DOHH2 (cell line): ENCODE results near the gene CBY3.
"Not testable (repeated sequence)": the region's sequence is repeated elsewhere in the genome, so short reads cannot be mapped to it uniquely, and the experiment has no call there.

Source experiments
- H3F3A ChIP-seq: fragments of 200-600 bp; sonication (generic), shearing (Covaris generic); 2 replicates; pipeline ENCODE4 v1.6.0; 2016; ENCODE audit warnings: antibody characterized with exemption, mild to moderate bottlenecking; ENCODE audit not compliant: control insufficient read depth, insufficient read depth
- H3K27ac ChIP-seq: fragments of 200-600 bp; sonication (generic); 2 replicates; pipeline ENCODE4 v1.5.1; 2014; ENCODE audit warnings: low read depth, mild to moderate bottlenecking, low read length, moderate library complexity
- H3K27me3 ChIP-seq: fragments of 200-600 bp; sonication (generic); 2 replicates; pipeline ENCODE4 v1.6.1; 2014; ENCODE audit warnings: mild to moderate bottlenecking, low read length, mixed read lengths; ENCODE audit not compliant: control insufficient read depth
- H3K36me3 ChIP-seq: fragments of 200-600 bp; sonication (generic); 2 replicates; pipeline ENCODE4 v1.6.1; 2014; ENCODE audit warnings: mild to moderate bottlenecking, low read length, moderate library complexity, mixed read lengths; ENCODE audit not compliant: control insufficient read depth
- H3K4me1 ChIP-seq: fragments of 200-600 bp; sonication (generic); 2 replicates; pipeline ENCODE4 v1.6.1; 2014; ENCODE audit warnings: mild to moderate bottlenecking, low read length, mixed read lengths; ENCODE audit not compliant: control insufficient read depth
- H3K4me2 ChIP-seq: fragments of 200-600 bp; sonication (generic); 2 replicates; pipeline ENCODE4 v1.6.0; 2014; ENCODE audit warnings: mild to moderate bottlenecking, low read length, moderate library complexity
- H3K4me3 ChIP-seq: fragments of 200-600 bp; sonication (generic); 2 replicates; pipeline ENCODE4 v1.5.1; 2014; ENCODE audit warnings: mild to moderate bottlenecking, low read length, mixed read lengths
- H3K79me2 ChIP-seq: fragments of 200-600 bp; sonication (generic); 2 replicates; pipeline ENCODE4 v1.6.1; 2014; ENCODE audit warnings: mild to moderate bottlenecking, low read length, mixed read lengths; ENCODE audit not compliant: control insufficient read depth
- H3K9me2 ChIP-seq: fragments of 200-600 bp; sonication (generic); replicated peaks from 2 replicates; pipeline ENCODE4 v1.6.1; 2014; ENCODE audit warnings: mild to moderate bottlenecking, low read length, mixed read lengths; ENCODE audit not compliant: control insufficient read depth
- H3K9me3 ChIP-seq: fragments of 200-600 bp; sonication (generic); 2 replicates; pipeline ENCODE4 v1.6.1; 2014; ENCODE audit warnings: antibody characterized with exemption, low read length, mixed read lengths; ENCODE audit not compliant: control insufficient read depth, insufficient read depth
- H4K20me1 ChIP-seq: fragments of 200-600 bp; sonication (generic); 2 replicates; pipeline ENCODE4 v1.6.0; 2014; ENCODE audit warnings: low read depth, mild to moderate bottlenecking, antibody characterized with exemption, low read length, moderate library complexity; ENCODE audit not compliant: control insufficient read depth, insufficient read depth
- EZH2phosphoT487 ChIP-seq: fragments of 200-600 bp; sonication (generic); IDR thresholded peaks from 2 replicates; pipeline ENCODE4 v1.6.1; 2017; ENCODE audit warnings: borderline replicate concordance, mild to moderate bottlenecking, antibody characterized with exemption, low read length, moderate library complexity, mixed read lengths
- TF ChIP-seq, protein P1 (sequence below): fragments of 200-600 bp; sonication (generic); IDR thresholded peaks from one replicate; pipeline ENCODE4 v1.5.1; 2014; ENCODE audit warnings: antibody characterized with exemption, mild to moderate bottlenecking, low read depth, low read length; ENCODE audit not compliant: poor library complexity, severe bottlenecking

Gene CBY3

DNA sequence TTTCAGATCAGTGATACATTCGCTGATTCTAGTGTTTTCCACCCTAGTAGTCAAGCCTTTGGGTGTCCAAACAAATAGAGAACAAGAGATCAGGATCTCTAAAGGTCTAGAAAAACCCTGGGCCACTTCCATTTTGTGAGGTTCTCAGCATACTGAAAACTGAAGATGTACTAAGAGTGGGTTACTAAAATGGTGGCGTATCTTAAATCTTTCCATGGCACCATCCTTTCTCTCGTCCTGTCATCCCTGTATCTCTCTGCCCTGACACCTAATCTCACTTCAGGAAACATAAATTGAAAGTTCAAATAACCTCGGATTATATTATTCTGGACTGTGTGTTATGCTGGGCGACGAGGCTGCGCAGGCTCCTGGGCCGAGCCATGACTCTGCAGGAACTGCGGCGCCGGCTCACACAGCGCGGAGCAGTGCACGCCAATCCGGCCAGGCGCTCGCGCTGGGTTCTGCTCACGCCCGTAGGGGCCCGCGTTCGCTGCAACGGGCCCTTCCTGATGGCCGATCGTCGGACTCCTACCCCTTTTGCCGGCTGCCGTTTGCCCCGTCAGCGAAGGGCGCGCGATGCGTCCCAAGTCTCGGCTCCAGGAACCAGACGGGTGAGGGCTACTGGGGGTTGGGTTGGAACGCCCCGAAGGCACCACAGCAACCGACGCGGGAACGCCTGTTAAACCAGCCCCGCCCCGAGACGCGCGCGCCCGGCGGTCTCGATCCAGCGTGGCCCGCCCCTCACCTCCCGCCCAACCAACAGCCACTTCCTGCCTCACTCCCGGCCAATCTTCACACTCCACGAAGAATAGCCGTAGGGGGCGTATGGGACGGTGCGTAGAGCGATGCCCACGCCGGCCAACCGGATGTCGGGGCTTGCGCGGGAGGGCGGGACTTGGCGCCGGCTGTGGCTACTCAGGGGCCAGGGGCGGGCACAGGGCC lies 17.4 kb upstream of the CBY3 start:
- peaks cover 15% of the 10 kb centered on the region for H4K20me1 ChIP-seq
- H3K27ac ChIP-seq, result peak overlapping the region; percentile 68
- H3K79me2 ChIP-seq, result peaks cover 56% of the 10 kb centered on the region
- H3K4me3 ChIP-seq, result peak overlapping the region; percentile 96
- no peaks in the 10 kb centered on the region for H3K27me3 ChIP-seq
- no peaks in the 10 kb centered on the region; the same call in 1 of the 2 replicates for H3F3A ChIP-seq
- H3K9me3 ChIP-seq, result no peaks in the 10 kb centered on the region
- peaks cover 34% of the 10 kb centered on the region for H3K4me1 ChIP-seq
- TF ChIP-seq, protein P1, sequence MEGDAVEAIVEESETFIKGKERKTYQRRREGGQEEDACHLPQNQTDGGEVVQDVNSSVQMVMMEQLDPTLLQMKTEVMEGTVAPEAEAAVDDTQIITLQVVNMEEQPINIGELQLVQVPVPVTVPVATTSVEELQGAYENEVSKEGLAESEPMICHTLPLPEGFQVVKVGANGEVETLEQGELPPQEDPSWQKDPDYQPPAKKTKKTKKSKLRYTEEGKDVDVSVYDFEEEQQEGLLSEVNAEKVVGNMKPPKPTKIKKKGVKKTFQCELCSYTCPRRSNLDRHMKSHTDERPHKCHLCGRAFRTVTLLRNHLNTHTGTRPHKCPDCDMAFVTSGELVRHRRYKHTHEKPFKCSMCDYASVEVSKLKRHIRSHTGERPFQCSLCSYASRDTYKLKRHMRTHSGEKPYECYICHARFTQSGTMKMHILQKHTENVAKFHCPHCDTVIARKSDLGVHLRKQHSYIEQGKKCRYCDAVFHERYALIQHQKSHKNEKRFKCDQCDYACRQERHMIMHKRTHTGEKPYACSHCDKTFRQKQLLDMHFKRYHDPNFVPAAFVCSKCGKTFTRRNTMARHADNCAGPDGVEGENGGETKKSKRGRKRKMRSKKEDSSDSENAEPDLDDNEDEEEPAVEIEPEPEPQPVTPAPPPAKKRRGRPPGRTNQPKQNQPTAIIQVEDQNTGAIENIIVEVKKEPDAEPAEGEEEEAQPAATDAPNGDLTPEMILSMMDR, result no peak
- TF ChIP-seq EZH2phosphoT487, result no peak
- no peaks in the 10 kb centered on the region for H3K9me2 ChIP-seq
- H3K36me3 ChIP-seq, result peaks cover 42% of the 10 kb centered on the region
- peak overlapping the region; percentile 90 for H3K4me2 ChIP-seq

DNA sequence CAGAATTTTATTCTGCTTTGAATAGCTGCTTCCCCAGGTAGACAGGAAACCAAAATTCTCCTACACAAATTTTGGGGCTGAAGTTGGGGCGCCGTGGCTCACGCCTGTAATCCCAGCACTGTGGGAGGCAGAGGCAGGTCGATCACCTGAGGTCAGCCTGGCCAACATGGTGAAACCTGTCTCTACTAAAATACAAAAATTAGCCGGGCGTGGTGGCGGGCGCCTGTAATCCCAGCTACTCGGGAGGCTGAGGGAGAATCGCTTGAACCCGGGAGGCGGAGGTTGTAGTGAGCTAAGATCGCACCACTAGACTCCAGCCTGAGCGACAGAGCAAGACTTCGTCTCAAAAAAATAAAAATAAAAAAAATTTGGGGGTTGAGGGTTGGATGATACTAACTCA lies 16.7 kb upstream of the CBY3 start:
- H3K9me2 ChIP-seq, H3K9me3 ChIP-seq: not testable (repeated sequence)

DNA sequence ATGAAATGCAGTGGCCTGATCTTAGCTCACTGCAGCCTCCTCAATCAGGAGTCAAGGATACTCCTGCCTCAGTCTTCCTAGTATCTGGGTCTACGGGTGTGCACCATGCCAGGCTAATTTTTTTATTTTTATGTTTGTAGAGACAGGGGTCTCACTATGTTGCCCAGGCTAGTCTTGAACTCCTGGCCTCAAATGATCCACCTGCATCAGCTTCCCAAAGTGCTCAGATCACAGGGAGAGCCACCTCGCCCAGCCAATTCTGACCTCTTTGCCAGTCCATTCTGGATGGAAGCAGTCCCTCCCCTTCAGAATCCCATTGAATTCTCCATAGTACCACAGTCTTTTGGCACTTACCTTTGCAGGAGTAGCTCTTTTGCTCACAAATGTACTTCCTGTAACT lies 16.3 kb upstream of the CBY3 start:
- Histone ChIP-seq H3K4me2 (peak overlapping the region; percentile 55), H3K27ac (no peak overlapping the region), H3K36me3 (peaks cover 30% of the 10 kb centered on the region), H3K4me3 (peak overlapping the region; percentile 96), H3K79me2 (peaks cover 44% of the 10 kb centered on the region), H3K9me2 (no peaks in the 10 kb centered on the region), H3K9me3 (no peaks in the 10 kb centered on the region), H3F3A (no peaks in the 10 kb centered on the region; the same call in 1 of the 2 replicates), H3K27me3 (no peaks in the 10 kb centered on the region), H4K20me1 (peaks cover 12% of the 10 kb centered on the region), H3K4me1 (peaks cover 32% of the 10 kb centered on the region)
- TF ChIP-seq, protein P1, result no peak
- TF ChIP-seq EZH2phosphoT487, result no peak

More for the DNA sequence above, 16.7 kb upstream of the CBY3 start:
- peaks cover 49% of the 10 kb centered on the region for H3K79me2 ChIP-seq
- H3K4me2 ChIP-seq, result peak overlapping the region; percentile 55
- not testable (repeated sequence) for H3F3A ChIP-seq, H3K27me3 ChIP-seq
- peak overlapping the region; percentile 68 for H3K27ac ChIP-seq
- peak overlapping the region; percentile 96 for H3K4me3 ChIP-seq
- peaks cover 15% of the 10 kb centered on the region for H4K20me1 ChIP-seq
- peaks cover 32% of the 10 kb centered on the region for H3K4me1 ChIP-seq
- H3K36me3 ChIP-seq, result peaks cover 35% of the 10 kb centered on the region

DNA sequence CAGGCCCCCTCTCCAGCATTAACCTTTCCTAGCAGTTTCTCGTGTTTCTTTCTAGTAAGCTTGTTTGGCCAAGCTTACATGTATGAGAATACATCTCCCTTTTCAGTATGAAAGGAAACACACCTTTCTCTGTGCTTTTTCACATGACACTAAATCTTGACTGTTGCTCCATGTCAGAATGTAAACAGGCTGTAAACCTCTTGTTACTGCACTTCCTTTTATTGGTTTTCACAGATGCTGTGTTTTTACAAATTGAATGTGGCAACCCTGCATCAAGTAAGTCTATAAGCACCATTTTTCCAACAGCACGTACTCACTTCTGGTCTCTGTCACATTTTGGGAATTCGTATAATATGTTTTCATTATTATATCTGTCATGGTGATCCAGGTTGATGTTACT lies 15.8 kb upstream of the CBY3 start:
- Histone ChIP-seq H3K4me2 (peak overlapping the region; percentile 55), H3K4me1 (peaks cover 28% of the 10 kb centered on the region), H3K4me3 (no peak overlapping the region), H3F3A (no peaks in the 10 kb centered on the region; the same call in 1 of the 2 replicates), H4K20me1 (peaks cover 12% of the 10 kb centered on the region), H3K9me3 (no peaks in the 10 kb centered on the region), H3K27me3 (no peaks in the 10 kb centered on the region), H3K9me2 (no peaks in the 10 kb centered on the region), H3K79me2 (peaks cover 39% of the 10 kb centered on the region), H3K27ac (no peak overlapping the region), H3K36me3 (peaks cover 25% of the 10 kb centered on the region)
- TF ChIP-seq EZH2phosphoT487, result no peak
- TF ChIP-seq, protein P1, result no peak
